IMR-90 (cell line): Measurements from ENCODE around the gene IP6K1. TPM values are rescaled to one million over a fixed set of nuclear protein-coding genes. Genes with fewer than 3 reads are reported as not detected.

Experiments used
- ATAC-seq: fragments of 200-7000 bp; cut with Tn5 transposase; 2 replicates; pipeline ENCODE4 v1.9.1; 2020; ENCODE audit warnings: low read depth, mild to moderate bottlenecking, moderate library complexity
- BruUV-seq: library from RNA; stranded (reverse); fragments of 400-500 nt; replicated peaks from 2 replicates; lab custom pipeline; 2021; lab: Mats Ljungman, UMichigan
- CTCF ChIA-PET: fragments of 300-600 bp; formaldehyde crosslinking; extraction: SDS; loops from one replicate; lab custom pipeline; 2021; ENCODE audit warnings: antibody characterized with exemption; lab: Yijun Ruan, JAX
- POLR2A ChIA-PET: fragments of 300-600 bp; sonication (Branson Sonifier 250); formaldehyde crosslinking; loops from one replicate; lab custom pipeline; 2022; ENCODE audit warnings: antibody characterized with exemption; ENCODE audit not compliant: unreplicated experiment; lab: Charles Lee
- DNase-seq: peaks from one replicate; pipeline ENCODE4 v3.0.0; 2013
- H2AFZ ChIP-seq: replicated peaks from 2 replicates; pipeline ENCODE3; 2013; ENCODE audit warnings: low read length, mild to moderate bottlenecking; ENCODE audit not compliant: poor library complexity
- H2AK5ac ChIP-seq: 2 replicates; pipeline ENCODE4 v1.6.1; 2013; ENCODE audit warnings: low read depth, low read length, inconsistent platforms
- H2AK9ac ChIP-seq: replicated peaks from 2 replicates; pipeline ENCODE3; 2013; ENCODE audit warnings: mild to moderate bottlenecking, low read depth, low read length, moderate library complexity; ENCODE audit not compliant: poor library complexity
- H2BK120ac ChIP-seq: 2 replicates; pipeline ENCODE4 v1.6.1; 2013; ENCODE audit warnings: low read depth, low read length, inconsistent platforms
- H2BK15ac ChIP-seq: 3 replicates; pipeline ENCODE4 v1.6.1; 2013; ENCODE audit warnings: low read depth, low read length, inconsistent platforms
- H2BK20ac ChIP-seq: 2 replicates; pipeline ENCODE4 v1.6.1; 2013; ENCODE audit warnings: low read depth, mild to moderate bottlenecking, inconsistent platforms, low read length, moderate library complexity
- H2BK5ac ChIP-seq: 2 replicates; pipeline ENCODE4 v1.6.1; 2013; ENCODE audit warnings: mild to moderate bottlenecking, low read depth, low read length, inconsistent platforms; ENCODE audit not compliant: poor library complexity, severe bottlenecking
- H3K14ac ChIP-seq: replicated peaks from 2 replicates; pipeline ENCODE4 v1.6.1; 2013; ENCODE audit warnings: low read depth, low read length, inconsistent platforms
- H3K18ac ChIP-seq: 2 replicates; pipeline ENCODE4 v1.6.1; 2013; ENCODE audit warnings: low read depth, low read length, control low read depth
- H3K23ac ChIP-seq: 2 replicates; pipeline ENCODE4 v1.6.1; 2013; ENCODE audit warnings: low read depth, low read length, inconsistent platforms
- H3K27ac ChIP-seq: 2 replicates; pipeline ENCODE4 v1.5.1; 2013; ENCODE audit warnings: mild to moderate bottlenecking, control low read depth, low read length; ENCODE audit not compliant: insufficient read depth
- H3K27me3 ChIP-seq: 2 replicates; pipeline ENCODE4 v1.6.1; 2013; ENCODE audit warnings: low read length; ENCODE audit not compliant: control insufficient read depth, insufficient read depth
- H3K36me3 ChIP-seq: 2 replicates; pipeline ENCODE4 v1.6.1; 2013; ENCODE audit warnings: low read length, mixed read lengths; ENCODE audit not compliant: control insufficient read depth, insufficient read depth
- H3K4ac ChIP-seq: 2 replicates; pipeline ENCODE4 v1.6.1; 2013; ENCODE audit warnings: low read depth, low read length, inconsistent platforms
- H3K4me1 ChIP-seq: 2 replicates; pipeline ENCODE4 v1.6.1; 2013; ENCODE audit warnings: low read length, mixed read lengths; ENCODE audit not compliant: control insufficient read depth, insufficient read depth
- H3K4me2 ChIP-seq: 2 replicates; pipeline ENCODE4 v1.6.1; 2013; ENCODE audit warnings: low read depth, mild to moderate bottlenecking, control low read depth, low read length, moderate library complexity
- H3K4me3 ChIP-seq: 2 replicates; pipeline ENCODE4 v1.5.1; 2013; ENCODE audit warnings: low read depth, mild to moderate bottlenecking, control low read depth, low read length, moderate library complexity; ENCODE audit not compliant: insufficient read depth
- H3K56ac ChIP-seq: 2 replicates; pipeline ENCODE4 v1.6.1; 2013; ENCODE audit warnings: low read length, inconsistent platforms; ENCODE audit not compliant: insufficient read depth; ENCODE audit errors: extremely low read depth
- H3K79me1 ChIP-seq, 2 experiments: 2 replicates each; pipeline ENCODE4 v1.6.1; 2013; ENCODE audit warnings: low read length in 2 of 2, inconsistent platforms in 1 of 2, low read depth in 1 of 2
- H3K9ac ChIP-seq: 2 replicates; pipeline ENCODE4 v1.6.1; 2013; ENCODE audit warnings: low read depth, low read length, control low read depth
- H3K9me1 ChIP-seq: 2 replicates; pipeline ENCODE4 v1.6.1; 2013; ENCODE audit warnings: low read length, inconsistent platforms; ENCODE audit not compliant: insufficient read depth
- H3K9me3 ChIP-seq: 2 replicates; pipeline ENCODE4 v1.6.1; 2013; ENCODE audit warnings: low read length; ENCODE audit not compliant: control insufficient read depth, insufficient read depth
- H4K20me1 ChIP-seq: 2 replicates; pipeline ENCODE4 v1.6.1; 2013; ENCODE audit warnings: low read length, inconsistent platforms; ENCODE audit not compliant: insufficient read depth
- H4K5ac ChIP-seq: 2 replicates; pipeline ENCODE4 v1.6.1; 2013; ENCODE audit warnings: mild to moderate bottlenecking, low read depth, low read length, control low read depth
- H4K8ac ChIP-seq, 2 experiments: 2 replicates each; pipeline ENCODE4 v1.6.1; 2013; ENCODE audit warnings: low read depth in 2 of 2, low read length in 2 of 2, control low read depth in 1 of 2, inconsistent platforms in 1 of 2
- H4K91ac ChIP-seq: 2 replicates; pipeline ENCODE4 v1.6.1; 2013; ENCODE audit warnings: low read depth, low read length, inconsistent platforms; ENCODE audit not compliant: insufficient read depth
- CHD1 ChIP-seq: IDR thresholded peaks from 2 replicates; pipeline ENCODE4 v1.6.1; 2012; ENCODE audit warnings: low read depth, low read length, improper control_type of control experiment
- MXI1 ChIP-seq: IDR thresholded peaks from 2 replicates; pipeline ENCODE4 v1.6.1; 2012; ENCODE audit warnings: low read depth, mild to moderate bottlenecking, low read length, moderate library complexity, borderline replicate concordance
- WGBS, 2 experiments: methylation state at CpG; one replicate each; pipeline versions ENCODE4 v1.1.5 to v1.1.7; 2013; ENCODE audit warnings: missing lambda C conversion rate in 2 of 2; ENCODE audit not compliant: insufficient read length in 1 of 2; ENCODE audit errors: extremely low coverage in 2 of 2; 5-methylcytosine and 5-hydroxymethylcytosine counted together
- dilution Hi-C: fragments of 300-500 bp; cut with HindIII; formaldehyde crosslinking; loops from one replicate; pipeline ENCODE4 v1.14.3; 2018; ENCODE audit warnings: low sequenced_read_pairs; ENCODE audit not compliant: unreplicated experiment
- in situ Hi-C: fragments of 300-500 bp; cut with MboI; formaldehyde crosslinking; loops from 3 replicates; pipeline ENCODE4 v1.14.3; 2019; ENCODE audit warnings: low sequenced_read_pairs, inconsistent platforms, mixed read lengths
- intact Hi-C: fragments of 100-400 bp; cut with micrococcal nuclease; formaldehyde crosslinking; loops from 2 replicates; pipeline ENCODE4 v1.10.0; 2022
- polyA plus RNA-seq, 3 experiments: library from polyadenylated mRNA; depleted of rRNA; stranded (reverse); fragments of >200 nt; gene quantifications; 2 replicates each; pipeline ENCODE4 v1.2.3, GENCODE V29; 2012; ENCODE audit warnings: low replicate concordance in 1 of 3
- total RNA-seq: library from RNA; depleted of rRNA; stranded (reverse); fragments of >200 nt; gene quantifications from 2 replicates; pipeline ENCODE4 v1.2.3, GENCODE V29; 2012

IP6K1 gene
- total and polyA plus RNA-seq, 2 of the 4 experiments (the other 2 are of a cell fraction) = 28.3 to 28.7 TPM

DNA sequence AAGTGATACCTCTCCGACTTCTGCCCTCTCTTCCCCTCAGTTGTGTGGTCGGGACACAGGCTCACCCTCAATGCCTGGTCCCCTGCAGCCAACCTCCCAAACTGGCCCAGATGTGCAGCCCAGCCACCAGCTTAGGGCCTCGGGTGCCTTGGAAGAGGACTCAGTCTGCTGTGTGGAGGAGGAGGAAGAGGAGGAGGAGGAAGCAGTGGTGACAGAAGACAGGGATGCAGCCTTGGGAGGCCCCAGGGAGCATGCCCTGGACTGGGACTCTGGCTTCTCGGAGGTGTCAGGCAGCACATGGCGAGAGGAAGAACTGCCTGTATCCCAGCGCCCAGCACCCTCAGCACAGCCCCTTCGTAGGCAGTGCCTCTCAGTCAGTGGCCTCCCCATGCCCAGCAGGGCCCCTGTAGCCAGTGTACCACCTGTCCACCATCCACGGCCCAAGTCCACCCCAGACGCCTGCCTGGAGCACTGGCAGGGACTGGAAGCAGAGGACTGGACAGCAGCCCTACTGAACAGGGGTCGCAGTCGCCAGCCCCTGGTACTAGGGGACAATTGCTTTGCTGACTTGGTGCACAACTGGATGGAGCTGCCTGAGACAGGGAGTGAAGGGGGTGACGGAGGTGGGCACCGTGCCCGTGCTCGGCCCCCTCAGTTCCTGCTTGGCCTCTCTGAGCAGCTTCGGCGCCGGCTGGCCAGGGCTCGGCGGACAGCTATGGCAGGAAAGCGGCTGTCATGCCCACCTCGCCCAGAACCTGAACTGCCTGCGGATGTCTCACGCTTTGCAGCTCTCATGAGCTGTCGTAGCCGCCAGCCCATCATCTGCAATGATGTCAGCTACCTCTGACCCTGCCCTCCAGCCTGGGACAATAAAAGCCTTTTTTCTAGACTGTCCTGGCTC lies 18.0 kb upstream of the IP6K1 start:
- Histone ChIP-seq H2AK9ac (peak overlapping the region; percentile 93), H3K14ac (peak overlapping the region; percentile 38), H2BK5ac (no peak overlapping the region), H2AFZ (peak overlapping the region; percentile 97), H3K79me1 (peaks cover 0 to 9% of the 10 kb centered on the region in 2 experiments; a peak in 1 of 4 replicates), H3K56ac (no peak overlapping the region), H3K4me2 (peak overlapping the region; percentile 98), H4K20me1 (no peaks in the 10 kb centered on the region), H3K9me1 (peaks cover 7% of the 10 kb centered on the region; the same call in 1 of the 2 replicates), H3K4ac (peak overlapping the region; percentile 86; the same call in 1 of the 2 replicates), H2BK15ac (no peak overlapping the region), H4K8ac (peak overlapping the region in 1 of 2 experiments; percentile 82; a peak in 3 of 4 replicates), H3K9me3 (no peaks in the 10 kb centered on the region), H3K27me3 (no peaks in the 10 kb centered on the region), H3K18ac (no peak overlapping the region; the same call in 1 of the 2 replicates), H3K23ac (peak overlapping the region; percentile 83), H3K27ac (no peak overlapping the region), H2BK120ac (no peak overlapping the region), H3K9ac (peak overlapping the region; percentile 72; the same call in 1 of the 2 replicates), H4K5ac (no peak overlapping the region), H4K91ac (no peak overlapping the region; the same call in 1 of the 2 replicates), H3K4me1 (peaks cover 35% of the 10 kb centered on the region), H3K36me3 (peaks cover 5% of the 10 kb centered on the region; the same call in 1 of the 2 replicates), H2AK5ac (peak overlapping the region; percentile 14; the same call in 1 of the 2 replicates), H3K4me3 (peak overlapping the region; percentile 79; the same call in 1 of the 2 replicates), H2BK20ac (no peak overlapping the region)
- dilution Hi-C loops = no loop called here
- 54% methylated on average over 15 of the region's 26 CpGs; no CpG with 5 or more reads in 1 of the 2 experiments for WGBS, 2 experiments
- no TSS peak for BruUV-seq
- no peak for DNase-seq
- TF ChIP-seq MXI1 (0 out of 2 replicates have a peak, but pooled peaks have one; percentile 6), CHD1 (no peak)
- no peak for ATAC-seq
- in situ Hi-C loops = no loop called here
- ChIA-PET POLR2A (interaction anchor here (0.8 to 1.5 kb wide), 2 partner anchors 10 to 34 kb away, joined by 3 to 4 read pairs; partner anchors contain the start of gene UBA7), CTCF (interaction anchor here (1.5 to 4.6 kb wide), 2 partner anchors 22 to 36 kb away, joined by 4 to 33 read pairs; no protein-coding TSS in a partner anchor)
- intact Hi-C loops = loop anchor here (5.0 kb wide), 1 partner anchor 288 kb away; no protein-coding TSS in a partner anchor
